SW 1271 (cell line): ENCODE data around the gene CCNF.
"Not testable (repeated sequence)": the region's sequence is repeated elsewhere in the genome, so short reads cannot be mapped to it uniquely, and the experiment has no call there.

Experiments
- DNase-seq, 2 experiments: peaks; one replicate each; lab custom pipeline; 2025; lab: John Stamatoyannopoulos, UW

CCNF gene

DNA sequence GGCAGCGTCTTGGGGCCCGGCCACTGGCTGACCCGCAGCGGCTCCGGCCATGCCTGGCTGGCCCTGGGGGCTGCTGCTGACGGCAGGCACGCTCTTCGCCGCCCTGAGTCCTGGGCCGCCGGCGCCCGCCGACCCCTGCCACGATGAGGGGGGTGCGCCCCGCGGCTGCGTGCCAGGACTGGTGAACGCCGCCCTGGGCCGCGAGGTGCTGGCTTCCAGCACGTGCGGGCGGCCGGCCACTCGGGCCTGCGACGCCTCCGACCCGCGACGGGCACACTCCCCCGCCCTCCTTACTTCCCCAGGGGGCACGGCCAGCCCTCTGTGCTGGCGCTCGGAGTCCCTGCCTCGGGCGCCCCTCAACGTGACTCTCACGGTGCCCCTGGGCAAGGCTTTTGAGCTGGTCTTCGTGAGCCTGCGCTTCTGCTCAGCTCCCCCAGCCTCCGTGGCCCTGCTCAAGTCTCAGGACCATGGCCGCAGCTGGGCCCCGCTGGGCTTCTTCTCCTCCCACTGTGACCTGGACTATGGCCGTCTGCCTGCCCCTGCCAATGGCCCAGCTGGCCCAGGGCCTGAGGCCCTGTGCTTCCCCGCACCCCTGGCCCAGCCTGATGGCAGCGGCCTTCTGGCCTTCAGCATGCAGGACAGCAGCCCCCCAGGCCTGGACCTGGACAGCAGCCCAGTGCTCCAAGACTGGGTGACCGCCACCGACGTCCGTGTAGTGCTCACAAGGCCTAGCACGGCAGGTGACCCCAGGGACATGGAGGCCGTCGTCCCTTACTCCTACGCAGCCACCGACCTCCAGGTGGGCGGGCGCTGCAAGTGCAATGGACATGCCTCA, 42.6 kb downstream of the CCNF start:
- no peak for DNase-seq

DNA sequence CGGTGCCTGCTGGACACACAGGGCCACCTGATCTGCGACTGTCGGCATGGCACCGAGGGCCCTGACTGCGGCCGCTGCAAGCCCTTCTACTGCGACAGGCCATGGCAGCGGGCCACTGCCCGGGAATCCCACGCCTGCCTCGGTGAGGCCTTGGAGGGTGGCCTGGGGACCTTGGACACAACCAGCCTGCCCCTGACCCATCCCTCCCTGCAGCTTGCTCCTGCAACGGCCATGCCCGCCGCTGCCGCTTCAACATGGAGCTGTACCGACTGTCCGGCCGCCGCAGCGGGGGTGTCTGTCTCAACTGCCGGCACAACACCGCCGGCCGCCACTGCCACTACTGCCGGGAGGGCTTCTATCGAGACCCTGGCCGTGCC, 43.2 kb downstream of the CCNF start:
- DNase-seq: no peak

DNA sequence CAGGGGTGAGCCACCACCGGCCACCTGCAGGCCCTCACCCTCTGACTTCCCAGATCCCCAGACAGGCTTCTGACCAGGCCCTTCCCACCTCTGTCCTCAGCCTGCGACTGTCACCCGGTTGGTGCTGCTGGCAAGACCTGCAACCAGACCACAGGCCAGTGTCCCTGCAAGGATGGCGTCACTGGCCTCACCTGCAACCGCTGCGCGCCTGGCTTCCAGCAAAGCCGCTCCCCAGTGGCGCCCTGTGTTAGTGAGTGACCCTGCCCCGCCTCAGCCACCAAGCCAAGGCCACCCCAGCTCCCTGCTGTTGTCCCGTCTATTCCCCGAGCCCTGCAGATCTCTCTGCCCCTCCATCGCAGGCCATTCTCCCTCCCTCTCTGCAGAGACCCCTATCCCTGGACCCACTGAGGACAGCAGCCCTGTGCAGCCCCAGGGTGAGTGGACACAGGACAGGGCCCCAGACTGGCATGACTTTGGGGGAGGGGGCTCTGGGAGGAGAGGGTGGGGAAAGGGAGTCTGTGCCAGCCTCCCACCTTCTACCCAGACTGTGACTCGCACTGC, 43.7 kb downstream of the CCNF start:
- DNase-seq: no peak

DNA sequence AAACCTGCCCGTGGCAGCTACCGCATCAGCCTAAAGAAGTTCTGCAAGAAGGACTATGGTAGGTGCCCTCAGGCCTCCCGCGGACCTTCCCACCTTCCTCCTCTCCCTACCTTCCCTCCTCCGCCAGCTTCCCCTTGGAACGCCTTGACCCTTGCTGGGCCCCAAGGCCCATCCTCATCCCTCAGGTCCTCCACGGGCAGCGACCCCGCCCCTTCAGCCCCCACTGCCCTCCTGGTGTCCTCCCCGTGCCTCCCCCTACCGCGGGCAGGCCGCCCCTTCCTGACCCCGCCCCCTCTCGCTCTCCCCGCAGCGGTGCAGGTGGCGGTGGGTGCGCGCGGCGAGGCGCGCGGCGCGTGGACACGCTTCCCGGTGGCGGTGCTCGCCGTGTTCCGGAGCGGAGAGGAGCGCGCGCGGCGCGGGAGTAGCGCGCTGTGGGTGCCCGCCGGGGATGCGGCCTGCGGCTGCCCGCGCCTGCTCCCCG, 44.2 kb downstream of the CCNF start:
- no peak for DNase-seq

DNA sequence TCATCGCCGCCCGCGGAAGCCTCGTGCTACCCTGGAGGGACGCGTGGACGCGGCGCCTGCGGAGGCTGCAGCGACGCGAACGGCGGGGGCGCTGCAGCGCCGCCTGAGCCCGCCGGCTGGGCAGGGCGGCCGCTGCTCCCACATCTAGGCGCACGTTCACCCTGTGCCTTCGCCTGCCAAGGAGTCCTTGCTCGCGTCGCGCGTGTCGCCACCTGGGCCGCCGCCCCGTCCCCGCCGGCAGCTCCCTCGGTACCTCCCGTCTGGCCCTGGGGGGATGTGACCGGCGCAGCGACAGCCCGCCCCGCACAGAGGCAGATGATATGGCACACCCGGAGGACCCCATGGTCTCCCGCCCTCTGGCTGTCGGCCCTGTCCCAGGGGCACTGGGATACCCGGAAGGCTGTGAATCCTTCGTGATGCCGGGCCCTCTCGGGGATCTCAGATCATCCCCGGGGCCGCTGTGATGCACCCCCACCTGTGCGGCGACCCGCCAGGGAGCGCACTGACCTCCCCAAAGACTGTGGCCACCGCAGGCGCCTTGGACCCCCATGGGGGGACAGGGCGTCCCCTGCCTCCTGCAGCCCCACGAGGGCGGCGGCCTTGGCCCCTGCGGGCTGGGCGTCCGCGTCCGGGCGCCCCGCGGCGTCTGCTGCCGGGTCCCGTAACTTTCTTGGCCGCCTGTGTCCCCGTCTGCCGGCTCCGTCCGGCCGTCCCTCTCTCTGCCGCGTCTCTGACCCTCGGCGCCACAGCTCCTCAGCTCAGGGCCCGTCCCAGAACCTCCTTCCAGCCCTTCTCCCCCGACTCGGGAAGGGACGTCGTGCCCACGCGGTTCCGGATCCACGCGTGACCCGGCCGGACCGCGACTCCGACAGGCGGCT, 45.0 kb downstream of the CCNF start:
- DNase-seq: peak; percentile 17 to 23

DNA sequence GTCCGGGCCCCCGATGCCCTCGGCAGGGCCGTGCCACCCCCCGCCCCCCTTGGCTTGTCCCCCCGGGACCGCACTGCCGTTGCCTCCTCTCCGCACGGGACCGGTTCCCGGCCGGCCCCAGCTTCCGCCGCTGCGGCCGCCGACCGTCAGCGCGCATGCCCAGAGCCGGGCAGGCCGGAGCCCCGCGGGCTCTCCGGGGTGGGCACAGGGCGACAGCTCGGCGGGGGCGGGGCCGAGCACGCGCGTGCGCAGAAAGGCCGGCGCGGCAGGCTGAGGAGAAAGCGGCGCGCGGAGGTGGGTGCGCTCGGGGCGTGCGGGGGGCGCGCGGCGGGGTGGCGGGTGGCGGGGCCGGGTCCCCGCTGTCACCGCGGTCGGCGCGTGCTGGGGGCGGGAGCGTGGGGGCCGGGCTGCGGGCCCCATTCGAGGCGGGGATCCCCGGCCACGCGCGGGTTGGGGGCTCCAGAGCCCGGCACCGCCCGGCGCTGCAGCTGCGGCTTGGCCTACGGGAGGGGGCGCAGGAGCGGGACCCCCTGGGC, 45.7 kb downstream of the CCNF start, which contains the start of gene TBC1D24:
TSS of gene TBC1D24 (plus strand) at position 251 of the 536 bp plus-strand sequence. CDS start 21,022 bp downstream, outside the sequence.
- DNase-seq: peak in 1 of 2 experiments; percentile 48

DNA sequence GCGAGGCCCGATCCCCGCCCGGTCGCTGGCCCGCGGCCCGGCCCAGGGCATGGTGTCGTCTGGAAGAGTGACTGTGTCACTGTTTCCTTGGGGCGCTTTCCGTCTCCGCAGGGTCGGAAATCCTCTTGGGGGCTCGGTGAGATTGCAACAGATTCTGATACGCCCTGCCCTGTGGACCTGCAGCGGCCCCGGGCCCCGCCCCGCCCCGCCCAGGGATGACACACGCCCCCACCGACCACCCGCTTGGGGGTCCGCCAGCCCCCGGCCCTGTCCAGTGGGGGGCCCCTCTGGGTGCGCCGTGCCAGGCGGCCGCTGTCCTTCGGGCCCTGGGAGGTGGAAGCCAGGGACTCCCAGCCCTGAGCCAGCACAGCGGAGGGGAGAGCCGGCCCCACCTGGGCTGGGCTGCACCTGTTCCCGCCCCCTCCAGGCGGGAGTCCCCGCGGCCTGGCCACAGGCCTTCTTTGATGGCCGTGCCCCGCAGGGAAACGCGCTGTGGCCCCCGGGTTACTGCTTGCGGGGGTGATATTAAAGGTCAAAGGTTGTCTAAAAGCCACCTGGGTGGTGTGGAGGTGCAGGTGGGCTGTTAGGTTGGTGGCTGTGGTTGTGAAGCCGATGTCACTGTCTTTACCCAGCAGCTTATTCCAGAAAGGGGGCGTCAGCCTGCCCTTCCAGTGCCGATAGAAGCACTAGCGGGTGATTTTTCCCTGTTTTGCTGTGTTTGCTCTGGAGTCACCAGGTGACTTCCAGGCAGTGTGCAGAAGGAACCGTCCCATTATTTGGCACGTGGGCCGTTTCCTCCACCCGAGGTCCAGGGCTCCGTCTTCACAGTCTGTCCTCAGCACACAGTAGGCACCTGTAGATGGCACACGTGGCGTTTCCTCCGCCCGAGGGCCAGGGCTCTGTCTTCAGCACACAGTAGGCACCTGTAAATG, 46.4 kb downstream of the CCNF start:
- no peak for DNase-seq

DNA sequence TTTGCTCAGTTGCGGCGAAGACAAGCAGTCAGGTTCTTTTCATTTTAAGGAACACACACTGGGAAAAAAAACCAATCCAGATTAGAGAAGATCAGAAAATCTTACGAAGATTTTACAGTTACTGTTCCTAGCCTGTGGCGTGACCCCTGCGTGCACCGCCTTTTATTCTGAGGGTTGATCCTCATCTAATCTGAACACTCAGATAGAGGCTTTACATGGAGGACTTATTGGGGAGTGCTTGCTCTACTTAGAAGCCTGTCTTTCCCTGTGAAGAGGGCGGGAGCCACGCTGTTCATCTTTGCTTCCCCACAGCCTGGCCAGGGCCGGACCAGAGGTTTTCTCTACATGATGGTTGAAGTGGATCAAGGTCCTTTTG, 47.1 kb downstream of the CCNF start:
- DNase-seq: no peak

DNA sequence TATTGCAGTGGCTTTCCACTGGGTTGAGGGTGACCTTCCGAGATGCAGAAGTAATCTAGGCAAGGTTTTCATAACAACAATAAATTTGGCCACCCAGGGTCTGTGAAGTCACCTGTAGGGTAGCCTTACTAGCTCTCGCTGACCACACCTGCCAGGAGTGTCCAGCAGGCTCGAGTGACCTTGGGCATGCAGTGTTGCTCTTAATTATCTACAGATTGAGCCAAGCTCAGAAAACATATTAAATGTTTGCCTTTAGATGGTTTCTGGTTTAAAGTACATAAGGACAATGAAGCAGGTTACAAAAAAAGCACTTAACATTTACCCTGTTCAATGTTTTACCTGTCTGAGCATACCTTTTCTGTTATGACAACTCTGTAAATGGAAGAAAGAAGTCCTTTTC, 47.5 kb downstream of the CCNF start:
- no peak for DNase-seq

DNA sequence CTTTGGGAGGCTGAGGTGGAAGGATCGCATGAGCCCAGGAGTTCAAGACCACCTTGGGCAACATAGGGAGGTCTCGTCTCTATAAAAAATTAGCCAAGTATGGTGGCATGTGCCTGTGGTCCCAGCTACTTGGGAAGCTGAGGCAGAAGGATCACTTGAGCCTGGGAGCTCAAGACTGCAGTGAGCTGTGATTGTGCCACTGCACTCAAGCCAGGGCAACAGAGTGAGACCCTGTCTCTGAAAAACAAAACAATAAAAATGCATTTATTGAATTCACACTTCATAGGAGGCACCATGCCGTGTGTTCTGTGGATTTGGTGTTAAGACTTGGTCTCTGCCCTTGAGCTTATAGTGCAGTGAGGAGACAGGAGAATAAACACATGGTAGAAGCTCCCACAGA, 48.1 kb downstream of the CCNF start:
- no peak for DNase-seq

DNA sequence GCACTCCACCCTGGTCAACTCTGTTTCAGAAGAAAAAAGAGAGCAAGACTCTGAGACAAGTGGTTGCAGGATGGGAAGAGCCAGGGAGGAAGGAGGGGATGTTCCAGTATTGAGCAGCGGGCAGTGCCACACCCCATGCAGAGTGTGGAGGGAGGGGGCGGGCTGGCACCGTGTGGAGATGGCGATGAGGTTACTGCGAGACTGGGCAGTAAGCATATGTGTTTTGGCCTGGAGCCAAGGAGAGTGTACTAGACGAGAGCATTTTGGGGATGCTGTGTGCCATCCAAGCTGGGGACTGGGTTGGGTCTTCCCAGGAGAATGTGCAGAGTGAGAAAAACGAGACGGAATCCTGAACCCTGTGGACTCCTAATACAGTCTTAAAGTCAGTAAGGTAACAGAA, 49.0 kb downstream of the CCNF start:
- no peak for DNase-seq

DNA sequence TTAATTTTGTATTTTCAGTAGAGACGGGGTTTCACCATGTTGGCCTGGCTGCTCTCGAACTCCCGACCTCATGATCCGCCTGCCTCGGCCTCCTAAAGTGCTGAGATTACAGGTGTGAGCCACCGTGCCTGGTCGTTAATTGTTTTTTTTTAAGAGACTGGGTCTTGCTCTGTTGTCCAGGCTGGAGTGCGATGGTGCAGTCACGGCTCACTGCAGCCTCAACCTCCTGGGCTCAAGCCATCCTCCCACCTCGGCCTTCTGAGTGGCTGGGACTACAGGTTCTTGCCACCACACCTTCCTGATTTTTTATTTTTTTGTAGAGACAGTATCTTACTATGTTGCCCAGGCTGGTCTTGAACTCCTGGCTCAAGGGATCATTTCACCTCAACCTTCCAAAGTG, 50.7 kb downstream of the CCNF start:
- DNase-seq: not testable (repeated sequence)

DNA sequence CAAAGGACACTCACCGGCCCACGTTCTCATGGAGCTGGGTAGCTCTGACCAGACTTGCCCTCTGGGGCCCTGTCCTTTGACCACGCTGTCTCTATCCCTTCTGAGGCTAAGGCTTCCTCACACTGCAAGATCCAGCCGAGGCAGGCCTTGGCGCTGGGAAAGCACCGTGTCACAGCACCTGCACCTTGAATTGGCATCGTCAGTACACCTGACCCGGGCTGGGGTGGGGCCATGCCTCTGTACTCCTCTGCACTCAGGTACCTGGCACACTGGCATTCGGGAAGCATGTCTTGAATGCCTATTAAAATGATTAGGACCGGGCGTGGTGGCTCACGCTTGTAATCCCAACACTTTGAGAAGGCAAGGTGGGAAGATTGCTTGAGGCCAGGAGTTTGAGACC, 51.7 kb downstream of the CCNF start:
- DNase-seq: no peak

DNA sequence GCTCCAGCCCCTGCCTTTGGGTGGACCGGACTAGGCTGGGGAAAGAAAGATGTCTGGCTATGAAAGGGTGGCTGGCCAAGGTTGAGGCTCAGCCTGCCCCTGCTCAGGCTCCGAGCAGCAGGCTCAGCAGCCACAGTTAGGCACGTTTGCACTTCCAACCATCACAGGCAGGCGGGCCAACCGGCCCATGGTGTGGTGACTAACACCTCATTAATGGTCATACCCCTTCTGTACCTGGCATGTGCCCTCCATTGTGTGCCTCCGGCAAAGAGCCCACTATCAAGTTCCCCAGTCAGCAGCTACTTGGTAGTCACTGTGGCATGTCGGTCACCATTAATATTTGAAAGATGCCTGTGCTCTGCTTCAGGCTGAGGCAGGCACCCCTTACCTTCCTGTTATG, 52.4 kb downstream of the CCNF start:
- no peak for DNase-seq

DNA sequence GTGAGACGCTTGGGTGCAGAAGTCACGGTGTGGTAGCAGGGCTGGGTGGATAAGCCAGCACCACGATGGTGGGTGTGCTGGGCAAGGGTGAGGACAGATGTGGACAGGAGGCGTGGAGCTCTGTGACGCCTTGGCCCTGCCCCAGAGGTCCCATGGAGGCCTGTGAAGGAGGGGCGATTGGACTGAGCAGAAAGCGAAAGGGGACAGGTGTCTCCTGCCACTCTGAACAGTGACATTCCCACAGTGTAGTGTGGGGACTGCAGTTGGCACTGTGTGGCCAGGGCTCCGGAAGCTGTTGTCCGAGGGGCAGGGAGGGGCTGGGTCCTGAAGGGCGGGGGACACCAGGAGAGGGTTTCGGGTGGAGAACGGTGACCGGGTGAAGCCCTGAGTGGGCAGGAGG, 53.0 kb downstream of the CCNF start:
- no peak for DNase-seq

DNA sequence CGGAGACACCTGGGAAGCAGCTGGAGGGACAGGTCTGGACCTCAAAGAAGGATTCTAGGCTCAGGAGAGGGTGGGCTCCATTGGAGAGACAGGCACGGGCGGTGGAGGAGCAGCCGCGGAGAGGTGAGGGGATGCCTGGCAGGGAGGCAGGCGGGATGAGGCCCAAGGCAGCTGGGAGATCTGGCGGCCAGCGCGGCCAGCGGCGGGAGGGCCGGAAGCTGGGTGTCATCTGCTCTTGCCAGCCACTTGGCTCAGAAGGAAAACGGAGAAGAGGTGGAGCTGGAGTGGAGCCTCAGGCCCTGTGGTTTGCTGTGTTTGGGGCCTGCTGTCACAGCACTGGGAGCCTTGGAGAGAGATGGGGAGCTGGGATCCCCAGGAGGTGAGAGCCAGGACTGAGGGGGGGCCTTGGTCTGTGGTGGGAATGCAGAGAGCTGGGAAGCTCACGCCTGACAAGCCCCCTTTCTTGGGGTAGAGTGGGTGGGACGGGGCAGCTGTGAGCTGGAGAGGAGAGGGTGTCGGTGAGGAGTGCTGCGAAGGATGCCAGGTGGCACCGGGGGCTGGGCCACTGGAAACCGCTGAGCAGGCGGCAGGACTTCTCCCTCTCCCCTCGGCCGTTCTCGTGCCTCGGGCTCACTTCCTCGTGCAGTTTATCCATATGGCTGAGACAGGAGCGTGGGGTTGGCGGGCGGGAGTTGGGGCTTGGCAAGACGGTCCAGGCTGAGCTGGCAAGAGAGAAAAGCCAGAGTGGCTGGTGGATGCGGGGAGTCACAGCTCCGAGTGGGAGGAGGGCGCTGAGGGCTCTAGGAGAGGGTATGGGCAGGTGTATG, 53.7 kb downstream of the CCNF start:
- no peak for DNase-seq

DNA sequence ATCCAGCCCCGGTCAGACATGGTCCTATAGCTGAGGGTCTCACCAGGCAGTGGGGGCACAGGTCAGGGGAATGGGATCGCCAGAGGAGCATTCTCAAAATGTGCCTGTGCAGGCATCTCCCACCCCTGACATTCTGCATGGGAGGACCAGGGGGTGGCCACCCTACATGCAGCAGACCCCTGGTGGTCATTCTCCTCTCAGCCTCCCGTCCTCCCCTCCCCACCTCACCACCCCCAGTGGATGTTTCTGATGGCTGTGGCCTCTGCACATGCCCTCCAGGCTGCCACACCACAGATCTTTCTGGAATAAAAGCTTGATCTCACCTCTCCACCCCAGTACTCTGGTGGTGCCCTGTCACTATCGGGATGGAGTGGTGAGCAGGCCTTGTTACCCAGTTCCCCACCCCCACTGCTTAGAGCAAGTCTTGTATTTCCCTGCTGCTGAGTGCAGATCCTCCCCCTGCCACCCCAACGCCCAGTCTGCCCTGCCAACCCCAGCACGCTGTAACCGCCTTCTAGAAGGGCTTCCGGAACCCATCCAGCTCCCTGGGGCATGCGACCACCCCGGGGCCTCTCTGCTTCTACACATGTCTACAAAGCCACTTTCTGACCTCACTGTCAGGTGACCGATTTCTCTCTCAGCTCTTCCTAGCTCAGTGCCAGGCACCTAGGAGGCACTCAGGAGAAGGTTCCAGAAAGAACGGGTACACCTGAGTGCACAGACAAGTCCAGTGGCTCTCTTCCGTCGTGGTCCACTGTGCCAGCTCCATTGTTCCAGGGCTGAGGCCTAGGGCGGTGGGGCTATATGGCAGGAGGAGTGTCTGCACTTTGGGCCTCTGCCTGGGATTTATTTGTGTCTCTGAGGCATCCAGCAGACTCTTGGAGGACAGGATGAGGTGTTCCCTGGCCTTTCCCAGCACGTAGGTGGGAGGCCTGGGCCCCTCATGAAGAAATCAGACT, 55.0 kb downstream of the CCNF start:
- no peak for DNase-seq

DNA sequence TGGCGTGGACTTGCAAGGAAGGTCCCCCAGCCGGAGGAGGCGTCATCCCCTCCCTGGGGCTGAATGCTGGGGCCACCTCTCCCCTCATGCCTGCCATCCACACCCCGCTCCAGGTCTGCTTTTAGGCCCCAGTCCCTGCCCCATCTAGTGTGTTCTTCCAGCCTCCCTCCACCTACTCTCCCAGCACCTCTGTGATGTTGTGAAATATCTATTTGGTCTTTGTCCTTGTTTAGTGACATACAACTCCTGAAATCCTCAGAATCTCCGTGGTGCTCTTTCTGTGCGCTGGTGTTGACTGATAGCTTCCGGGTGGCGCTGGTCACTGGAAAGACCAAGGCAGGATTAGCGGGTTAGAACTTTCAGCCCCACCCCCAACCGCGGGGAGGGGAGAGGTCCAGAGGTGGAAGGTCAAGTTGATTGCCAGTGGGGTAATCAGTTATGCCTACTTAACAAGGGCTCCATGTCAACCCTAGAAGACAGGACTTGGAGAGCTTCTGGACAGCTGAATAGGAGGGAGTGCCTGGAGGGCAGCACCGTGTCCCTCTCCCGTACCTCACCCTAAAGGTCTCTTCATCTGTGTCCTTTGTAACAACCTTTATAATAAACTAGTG, 55.8 kb downstream of the CCNF start:
- DNase-seq: no peak
